HG02840 (cell line): Measurements from ENCODE around the gene ZNF273.
"Not testable (repeated sequence)": the region's sequence is repeated elsewhere in the genome, so short reads cannot be mapped to it uniquely, and the experiment has no call there.

Experiments used
- ATAC-seq: cut with Tn5 transposase; IDR thresholded peaks from one replicate; pipeline ENCODE4 v1.9.1; 2021; ENCODE audit warnings: mild to moderate bottlenecking, moderate library complexity, moderate number of reproducible peaks; ENCODE audit not compliant: unreplicated experiment, low FRiP score

ZNF273 gene

GRCh38 chr7:64902806-64903721, at the start of gene ZNF273:
TSS of gene ZNF273 (plus strand) at chr7:64903273. CDS start at chr7:64903318, 45 bp downstream.
- ATAC-seq: peak; percentile 98

- no peak for ATAC-seq
These were observed 49.4 kb upstream of the ZNF273 start for GRCh38 chr7:64853679-64854078.

- ATAC-seq: no peak
These were observed 48.1 kb upstream of the ZNF273 start for GRCh38 chr7:64854969-64855368.

- ATAC-seq: no peak
These were observed 40.1 kb upstream of the ZNF273 start for GRCh38 chr7:64863021-64863420.

- ATAC-seq: not testable (repeated sequence)
These were observed 39.5 kb upstream of the ZNF273 start for GRCh38 chr7:64863530-64863929.

GRCh38 chr7:64863969-64864368, 39.1 kb upstream of the ZNF273 start:
- no peak for ATAC-seq

- ATAC-seq: no peak
These were observed 35.1 kb upstream of the ZNF273 start for GRCh38 chr7:64867863-64868440.

GRCh38 chr7:64868499-64868898, 34.6 kb upstream of the ZNF273 start:
- ATAC-seq: no peak

- ATAC-seq: no peak
These were observed 33.9 kb upstream of the ZNF273 start for GRCh38 chr7:64869121-64869725.

GRCh38 chr7:64869912-64870562, 33.0 kb upstream of the ZNF273 start:
- ATAC-seq: no peak

GRCh38 chr7:64870656-64871055, 32.4 kb upstream of the ZNF273 start:
- no peak for ATAC-seq

- no peak for ATAC-seq
These were observed 31.3 kb upstream of the ZNF273 start for GRCh38 chr7:64871761-64872160.

- ATAC-seq: no peak
These were observed 30.5 kb upstream of the ZNF273 start for GRCh38 chr7:64872351-64873154.

GRCh38 chr7:64873155-64873500, 29.9 kb upstream of the ZNF273 start:
- ATAC-seq: no peak

- ATAC-seq: no peak
These were observed 29.6 kb upstream of the ZNF273 start for GRCh38 chr7:64873517-64873916.

- no peak for ATAC-seq
These were observed 29.0 kb upstream of the ZNF273 start for GRCh38 chr7:64874114-64874513.

- no peak for ATAC-seq
These were observed 28.4 kb upstream of the ZNF273 start for GRCh38 chr7:64874562-64875250.

- no peak for ATAC-seq
These were observed 27.8 kb upstream of the ZNF273 start for GRCh38 chr7:64875258-64875657.

GRCh38 chr7:64875658-64876406, 27.2 kb upstream of the ZNF273 start:
- no peak for ATAC-seq
